ENCODE results near the gene GSN. TPM values are rescaled to one million over a fixed set of nuclear protein-coding genes. Genes with fewer than 3 reads are reported as not detected.

Gene GSN
- total RNA-seq (2014; rRNA removed; shearing (Covaris generic)): 229 and 317 TPM in 2 replicates

- peak; percentile 77 for DNase-seq (ENCODE audit: low read depth)
Measured at GRCh38 chr9:121267689-121268597, at the start of gene GSN. TSS of gene GSN (plus strand) at chr9:121268162. CDS start at chr9:121301972, 33,810 bp downstream.

- peak; percentile 48 for DNase-seq (ENCODE audit: low read depth)
Measured at GRCh38 chr9:121218357-121219027, 49.5 kb upstream of the GSN start.

DNA sequence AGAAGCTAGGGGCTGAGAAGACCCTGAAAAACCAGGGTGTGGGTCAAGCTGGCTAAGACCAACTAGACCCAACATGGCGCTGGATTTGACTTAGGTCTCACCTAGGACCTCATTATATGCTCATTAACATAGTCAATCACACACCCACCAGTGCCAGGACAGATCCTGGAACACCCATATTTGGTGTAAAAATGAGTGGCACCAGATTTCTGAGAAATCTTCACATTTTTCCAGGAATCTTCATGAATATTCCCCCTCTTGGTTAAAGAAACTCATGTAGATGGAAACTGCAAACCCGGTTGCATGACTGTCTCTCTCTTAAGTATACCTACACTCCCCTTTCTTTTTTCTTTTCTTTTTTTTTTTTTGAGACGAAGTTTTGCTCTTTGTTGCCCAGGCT is 48.4 kb upstream of the GSN start:
- no peak for DNase-seq (ENCODE audit: low read depth)

GRCh38 chr9:121220996-121221663 is 46.8 kb upstream of the GSN start:
- DNase-seq (ENCODE audit: low read depth): no peak

DNA sequence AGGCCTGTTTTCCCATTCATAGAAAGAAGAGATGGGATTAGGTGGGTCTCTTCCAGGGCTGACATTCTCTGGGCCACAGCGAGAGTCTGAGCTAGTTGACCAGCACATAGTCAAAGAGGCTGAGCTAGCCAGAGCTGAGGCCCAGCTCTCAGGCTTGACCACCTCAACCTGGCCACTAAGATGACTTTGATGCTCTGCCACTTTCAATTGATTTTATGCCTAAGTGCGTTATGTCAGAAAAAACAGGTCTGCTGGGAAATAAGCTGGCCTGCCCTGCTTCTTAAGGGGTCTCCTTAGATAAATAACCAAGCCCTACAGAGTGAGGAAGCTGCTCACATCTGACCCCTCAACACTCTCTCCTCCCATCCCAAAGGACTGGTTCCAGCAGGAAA is 46.3 kb upstream of the GSN start:
- no peak for DNase-seq (ENCODE audit: low read depth)

GRCh38 chr9:121222524-121223171 is 45.3 kb upstream of the GSN start:
- peak; percentile 61 for DNase-seq (ENCODE audit: low read depth)

- no peak for DNase-seq (ENCODE audit: low read depth)
Measured at GRCh38 chr9:121225240-121225639, 42.7 kb upstream of the GSN start.

DNA sequence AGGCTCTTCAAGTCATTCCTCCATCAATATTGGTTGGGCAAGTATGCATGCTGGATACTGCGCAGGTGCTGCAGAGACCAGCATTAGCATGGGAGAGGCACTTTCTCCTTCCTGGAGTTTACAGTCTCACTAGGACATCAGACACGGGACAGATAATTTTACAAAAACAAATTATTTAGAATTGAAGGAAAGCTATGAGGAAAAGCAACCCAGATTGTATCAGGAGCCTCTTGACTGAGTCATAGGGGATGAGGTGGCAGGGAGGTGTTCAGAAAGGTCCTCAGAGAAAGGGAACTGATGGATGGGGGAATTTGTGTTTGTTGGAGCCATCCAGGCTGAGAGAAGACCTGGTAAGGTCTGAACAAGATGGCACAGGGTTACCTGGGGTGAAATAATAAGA is 41.8 kb upstream of the GSN start:
- peak; percentile 41 for DNase-seq (ENCODE audit: low read depth)

GRCh38 chr9:121227862-121228261 is 40.1 kb upstream of the GSN start:
- no peak for DNase-seq (ENCODE audit: low read depth)

DNA sequence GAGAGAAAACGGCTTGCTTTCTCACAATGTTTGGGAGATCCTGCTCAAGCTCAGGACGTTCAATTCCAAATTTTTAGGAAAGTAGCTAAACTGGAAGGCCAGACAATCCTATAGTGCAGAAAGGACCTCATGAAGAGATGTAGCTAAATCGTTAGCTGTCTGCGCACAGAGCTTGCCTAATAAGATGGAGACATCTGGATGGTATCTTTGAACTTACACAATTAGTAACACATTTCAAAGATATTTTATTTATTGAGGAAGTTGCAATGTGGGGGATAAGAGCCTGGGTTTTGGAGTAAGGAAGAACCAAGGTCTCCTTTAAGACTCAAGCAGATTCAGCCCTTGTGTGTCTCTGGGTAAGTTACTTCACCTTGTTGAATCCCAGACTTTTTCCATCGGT is 37.7 kb upstream of the GSN start:
- DNase-seq (ENCODE audit: low read depth): no peak

DNA sequence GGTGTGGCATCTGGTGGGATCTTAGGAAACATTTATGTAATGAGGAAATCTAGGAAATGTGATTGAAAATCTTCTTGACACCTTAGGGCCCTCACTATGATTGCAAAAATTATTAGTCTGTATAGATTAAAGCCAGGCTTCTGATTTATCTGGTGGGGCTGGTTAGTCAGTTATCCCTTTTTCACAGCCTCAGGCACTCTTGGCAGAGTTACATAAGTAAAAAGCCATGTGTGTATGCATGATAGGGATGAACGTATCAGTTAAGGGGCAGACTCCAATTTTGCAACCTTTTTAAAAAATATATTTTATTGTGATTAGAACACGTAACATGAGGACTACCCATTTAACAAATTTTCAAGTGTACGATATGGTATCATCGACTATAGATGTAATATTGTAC is 35.7 kb upstream of the GSN start:
- peak; percentile 41 for DNase-seq (ENCODE audit: low read depth)

DNA sequence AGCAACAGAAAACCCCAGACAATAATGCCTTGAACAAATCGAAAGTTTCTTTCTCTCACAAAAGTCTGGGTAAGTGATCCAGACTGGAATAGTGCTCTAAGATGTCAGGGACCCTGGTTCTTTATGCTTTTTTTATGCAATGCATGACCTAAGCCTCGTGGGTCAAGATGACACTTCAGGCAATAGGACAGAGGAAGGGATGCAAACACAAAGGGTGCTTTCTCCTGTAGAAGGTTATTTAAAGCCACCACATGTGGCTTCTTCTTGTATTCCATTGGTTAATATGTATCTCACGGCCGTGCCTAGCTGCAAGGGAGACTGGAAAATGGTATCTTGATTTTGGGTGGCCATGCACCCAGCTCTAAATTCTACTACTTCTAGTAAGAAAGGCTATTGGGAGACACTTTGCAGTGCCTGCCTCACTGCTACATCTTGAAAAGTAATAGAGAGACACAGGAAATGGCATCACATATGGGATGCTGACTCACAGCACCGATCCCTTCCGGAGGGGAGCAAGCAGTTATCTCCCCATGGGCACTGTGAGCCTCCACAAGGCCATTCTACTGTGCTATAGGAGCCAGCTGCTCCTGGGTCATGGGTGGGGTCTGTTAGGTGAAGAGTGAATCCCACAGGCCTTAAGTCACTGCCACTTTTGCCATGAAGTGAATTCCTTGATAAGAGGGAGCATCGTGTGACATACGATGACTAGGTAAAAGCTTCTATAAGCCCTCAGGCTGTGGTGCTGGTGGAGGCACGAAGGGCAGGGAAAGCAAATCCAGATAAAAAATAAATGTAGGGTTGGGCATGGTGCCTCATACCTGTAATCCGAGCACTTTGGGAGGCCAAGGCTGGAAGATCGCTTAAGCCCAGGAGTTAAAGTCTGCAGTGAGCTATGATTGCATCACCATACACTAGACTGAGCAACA is 33.8 kb upstream of the GSN start:
- DNase-seq (ENCODE audit: low read depth): peak; percentile 91

DNA sequence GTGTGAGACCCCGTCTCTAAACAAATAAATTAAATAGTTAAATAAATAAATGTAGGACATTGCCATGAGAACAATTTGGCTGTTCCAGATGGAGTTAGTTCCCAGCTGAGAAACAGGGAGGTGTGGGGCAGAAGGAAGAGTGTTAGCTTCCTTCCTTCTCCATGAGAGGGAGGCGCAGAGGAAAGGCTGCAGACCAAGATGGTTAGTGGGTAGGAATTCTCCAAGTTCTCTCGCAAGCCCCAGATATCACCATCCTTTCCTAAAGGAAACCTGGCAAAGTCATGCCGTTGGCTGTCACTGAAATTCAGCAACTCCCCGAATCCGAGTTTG is 33.2 kb upstream of the GSN start:
- no peak for DNase-seq (ENCODE audit: low read depth)

DNA sequence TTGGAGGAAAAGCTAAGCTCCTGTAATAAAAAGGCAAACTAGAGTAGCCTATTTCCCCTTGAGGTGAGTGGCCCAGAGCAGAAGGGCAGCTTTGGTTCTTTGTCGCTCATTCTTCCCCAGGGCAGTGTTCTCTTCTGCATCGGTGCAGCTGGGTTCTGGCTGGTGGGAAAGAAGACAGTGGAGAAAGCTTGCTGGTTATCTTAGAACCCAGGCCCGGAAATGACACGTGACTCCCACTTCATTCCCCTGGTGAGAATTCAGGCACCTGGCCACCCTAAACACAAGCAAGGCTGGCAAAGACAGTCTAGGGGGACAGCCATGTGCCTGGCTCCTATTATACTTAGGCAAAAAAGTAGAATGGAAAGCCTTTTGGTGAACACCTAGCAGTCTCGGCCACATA is 32.5 kb upstream of the GSN start:
- no peak for DNase-seq (ENCODE audit: low read depth)

DNA sequence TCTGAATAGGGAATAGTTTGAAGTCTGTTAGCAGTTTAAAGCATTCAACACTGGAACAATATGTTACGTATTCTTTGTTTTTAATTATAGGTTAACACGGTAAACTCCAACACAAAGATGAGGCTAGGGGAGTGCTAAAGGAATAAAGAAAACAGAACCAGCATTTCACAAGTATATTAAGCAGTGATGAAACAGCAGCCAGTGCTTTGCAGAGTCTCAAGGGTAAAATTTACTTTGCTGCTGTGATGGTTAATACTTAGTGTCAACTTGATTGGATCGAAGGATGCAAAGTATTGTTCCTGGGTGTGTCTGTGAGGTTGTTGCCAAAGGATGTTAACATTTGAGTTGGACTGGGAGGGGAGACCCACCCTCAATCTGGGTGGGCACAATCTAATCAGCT is 30.0 kb upstream of the GSN start:
- DNase-seq (ENCODE audit: low read depth): no peak

DNA sequence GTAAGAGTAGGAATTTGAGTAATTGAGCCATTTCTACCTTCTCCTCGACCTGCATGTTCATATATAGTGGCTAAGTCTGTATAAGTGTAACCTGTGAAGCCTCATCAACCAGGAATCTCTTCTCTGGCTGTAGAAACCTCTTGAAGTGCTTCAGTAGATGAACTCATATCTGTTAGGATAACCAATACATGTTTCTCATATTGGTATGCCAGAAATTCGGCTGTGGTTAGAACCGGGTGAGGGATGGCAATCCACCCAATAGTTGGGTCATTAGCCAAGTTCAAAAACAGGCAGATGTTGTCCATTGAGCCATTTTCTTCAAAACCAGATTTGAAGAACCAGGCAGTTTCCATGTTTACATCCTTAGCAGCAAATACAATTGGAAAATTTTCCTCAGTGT is 28.9 kb upstream of the GSN start:
- no peak for DNase-seq (ENCODE audit: low read depth)

- no peak for DNase-seq (ENCODE audit: low read depth)
Measured at GRCh38 chr9:121239851-121240250, 28.1 kb upstream of the GSN start.

GRCh38 chr9:121240472-121241135 is 27.4 kb upstream of the GSN start:
- no peak for DNase-seq (ENCODE audit: low read depth)

- peak; percentile 67 for DNase-seq (ENCODE audit: low read depth)
Measured at GRCh38 chr9:121242219-121242958, 25.6 kb upstream of the GSN start.

GRCh38 chr9:121242959-121243346 is 25.0 kb upstream of the GSN start:
- no peak for DNase-seq (ENCODE audit: low read depth)
